Astrocyte (in vitro differentiated cells and primary cell): ENCODE data around the gene AHR.

Source experiments
- EZH2 ChIP-seq: IDR thresholded peaks from 2 replicates; pipeline ENCODE4 v1.6.1; 2012; ENCODE audit warnings: mild to moderate bottlenecking, low read length, inconsistent platforms; ENCODE audit not compliant: insufficient read depth
- TF ChIP-seq, protein P1 (sequence below): IDR thresholded peaks from 2 replicates; pipeline ENCODE4 v1.5.1; 2011; ENCODE audit warnings: low read depth, mild to moderate bottlenecking, inconsistent platforms, low read length, moderate library complexity; ENCODE audit not compliant: insufficient read depth

DNA sequence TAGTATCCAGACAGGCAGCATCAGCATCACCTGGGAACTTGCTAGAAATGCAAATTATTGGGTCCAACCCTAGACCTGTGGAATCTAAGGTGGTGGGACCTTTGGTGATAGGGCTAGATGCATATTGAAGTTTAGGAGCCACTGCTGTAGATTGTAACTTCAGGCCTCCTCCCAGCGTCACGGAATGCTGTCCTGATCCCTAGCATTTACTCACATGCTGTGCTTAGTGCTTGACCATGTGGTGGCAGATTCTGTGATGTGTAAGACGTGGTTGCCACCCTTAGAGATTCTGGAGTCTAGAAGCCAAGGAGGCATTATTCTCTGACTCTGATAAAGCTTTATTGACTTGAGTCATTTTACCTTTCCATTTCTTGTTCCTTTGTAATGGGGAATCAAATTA lies 13.5 kb downstream of the AHR start:
- TF ChIP-seq, protein P1, sequence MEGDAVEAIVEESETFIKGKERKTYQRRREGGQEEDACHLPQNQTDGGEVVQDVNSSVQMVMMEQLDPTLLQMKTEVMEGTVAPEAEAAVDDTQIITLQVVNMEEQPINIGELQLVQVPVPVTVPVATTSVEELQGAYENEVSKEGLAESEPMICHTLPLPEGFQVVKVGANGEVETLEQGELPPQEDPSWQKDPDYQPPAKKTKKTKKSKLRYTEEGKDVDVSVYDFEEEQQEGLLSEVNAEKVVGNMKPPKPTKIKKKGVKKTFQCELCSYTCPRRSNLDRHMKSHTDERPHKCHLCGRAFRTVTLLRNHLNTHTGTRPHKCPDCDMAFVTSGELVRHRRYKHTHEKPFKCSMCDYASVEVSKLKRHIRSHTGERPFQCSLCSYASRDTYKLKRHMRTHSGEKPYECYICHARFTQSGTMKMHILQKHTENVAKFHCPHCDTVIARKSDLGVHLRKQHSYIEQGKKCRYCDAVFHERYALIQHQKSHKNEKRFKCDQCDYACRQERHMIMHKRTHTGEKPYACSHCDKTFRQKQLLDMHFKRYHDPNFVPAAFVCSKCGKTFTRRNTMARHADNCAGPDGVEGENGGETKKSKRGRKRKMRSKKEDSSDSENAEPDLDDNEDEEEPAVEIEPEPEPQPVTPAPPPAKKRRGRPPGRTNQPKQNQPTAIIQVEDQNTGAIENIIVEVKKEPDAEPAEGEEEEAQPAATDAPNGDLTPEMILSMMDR = no peak
- TF ChIP-seq EZH2 = no peak
